HG02642 (cell line): ENCODE results near the gene MOB4.
"Not testable (repeated sequence)": the region's sequence is repeated elsewhere in the genome, so short reads cannot be mapped to it uniquely, and the experiment has no call there.

Experiments
- ATAC-seq: cut with Tn5 transposase; IDR thresholded peaks from one replicate; pipeline ENCODE4 v1.9.1; 2021; ENCODE audit warnings: mild to moderate bottlenecking; ENCODE audit not compliant: unreplicated experiment, poor library complexity

The MOB4 gene

DNA sequence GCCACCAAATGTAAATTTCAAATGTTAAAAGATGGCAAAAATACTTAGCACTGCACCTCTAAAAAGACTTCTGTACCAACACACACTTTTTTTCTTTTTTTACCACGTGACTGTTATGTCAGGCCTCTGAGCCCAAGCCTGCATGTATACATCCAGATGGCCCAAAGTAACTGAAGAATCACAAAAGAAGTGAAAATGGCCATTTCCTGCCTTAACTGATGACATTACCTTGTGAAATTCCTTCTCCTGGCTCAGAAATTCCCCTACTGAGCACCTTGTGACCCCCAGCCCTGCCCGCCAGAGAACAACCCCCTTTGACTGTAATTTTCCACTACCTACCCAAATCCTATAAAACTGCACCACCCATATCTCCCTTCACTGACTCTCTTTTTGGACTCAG lies 62.4 kb downstream of the MOB4 start:
- not testable (repeated sequence) for ATAC-seq

DNA sequence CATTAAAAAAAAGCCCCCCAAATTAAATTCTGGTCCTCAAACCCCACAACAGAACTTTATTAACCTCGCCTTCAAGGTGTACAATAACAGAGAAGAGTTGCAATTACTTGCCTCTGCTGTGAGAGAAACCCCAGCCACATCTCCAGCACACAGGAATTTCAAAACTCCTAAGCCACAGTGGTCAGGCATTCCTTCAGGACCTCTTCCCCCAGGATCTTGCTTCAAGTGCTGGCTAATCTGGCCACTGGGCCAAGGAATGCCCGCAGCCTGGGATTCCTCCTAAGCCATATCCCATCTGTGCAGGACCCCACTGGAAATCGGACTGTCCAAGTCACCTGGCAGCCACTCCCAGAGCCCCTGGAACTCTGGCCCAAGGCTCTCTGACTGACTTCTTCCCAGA lies 64.3 kb downstream of the MOB4 start:
- not testable (repeated sequence) for ATAC-seq

DNA sequence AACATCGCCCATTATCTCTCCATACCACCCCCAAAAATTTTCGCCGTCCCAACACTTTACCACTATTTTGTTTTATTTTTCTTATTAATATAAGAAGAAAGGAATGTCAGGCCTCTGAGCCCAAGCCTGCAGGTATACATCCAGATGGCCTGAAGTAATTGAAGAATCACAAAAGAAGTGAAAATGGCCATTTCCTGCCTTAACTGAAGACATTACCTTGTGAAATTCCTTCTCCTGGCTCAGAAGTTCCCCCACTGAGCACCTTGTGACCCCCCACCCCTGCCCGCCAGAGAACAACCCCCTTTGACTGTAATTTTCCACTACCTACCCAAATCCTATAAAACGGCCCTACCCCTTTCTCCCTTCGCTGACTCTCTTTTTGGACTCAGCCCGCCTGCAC lies 71.4 kb downstream of the MOB4 start:
- ATAC-seq = not testable (repeated sequence)

DNA sequence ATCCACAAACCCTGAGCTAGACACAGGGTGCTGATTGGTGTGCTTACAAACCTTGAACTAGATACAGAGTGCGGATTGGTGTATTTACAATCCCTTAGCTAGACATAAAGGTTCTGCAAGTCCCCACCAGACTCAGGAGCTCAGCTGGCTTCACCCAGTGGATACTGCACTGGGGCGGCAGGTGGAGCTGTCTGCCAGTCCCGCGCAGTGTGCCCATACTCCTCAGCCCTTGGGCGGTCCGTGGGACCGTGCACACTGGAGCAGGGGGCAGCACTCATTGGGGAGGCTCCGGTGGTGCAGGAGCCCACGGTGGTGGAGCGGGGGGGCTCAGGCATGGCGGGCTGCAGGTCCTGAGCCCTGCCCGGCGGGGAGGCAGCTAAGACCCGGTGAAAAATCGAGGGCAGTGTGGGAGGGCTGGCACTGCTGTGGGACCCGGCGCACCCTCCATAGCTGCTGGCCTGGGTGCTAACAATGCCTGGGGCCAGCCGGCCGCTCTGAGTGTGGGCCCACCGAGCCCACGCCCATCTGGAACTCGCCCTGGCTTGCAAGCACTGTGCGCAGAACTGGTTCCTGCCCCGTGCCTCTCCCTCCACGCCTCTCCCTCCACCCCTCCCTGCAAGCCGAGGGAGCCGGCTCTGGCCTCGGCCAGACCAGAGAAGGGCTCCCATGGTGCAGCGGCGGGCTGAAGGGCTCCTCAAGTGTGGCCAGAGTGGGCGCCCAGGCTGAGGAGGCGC lies 75.6 kb downstream of the MOB4 start:
- no peak for ATAC-seq

DNA sequence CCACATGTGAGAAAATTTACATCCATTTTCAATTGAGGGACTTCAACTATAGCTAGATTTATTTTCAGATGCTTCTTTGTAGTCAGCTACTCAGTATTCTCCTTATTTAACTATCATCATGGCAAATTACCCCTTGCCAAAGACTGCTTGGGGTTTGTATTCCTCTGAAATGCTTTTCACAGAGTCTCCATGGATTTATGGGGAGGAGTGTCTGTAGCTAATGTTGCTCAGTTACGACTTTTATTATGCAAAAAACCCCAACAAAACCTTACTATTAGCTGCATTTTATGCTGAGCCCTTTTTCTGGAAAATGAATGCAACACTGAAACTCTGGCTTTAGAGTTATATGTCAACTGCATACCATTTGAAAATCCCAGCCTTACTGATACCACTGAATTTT lies 80.9 kb downstream of the MOB4 start:
- no peak for ATAC-seq

DNA sequence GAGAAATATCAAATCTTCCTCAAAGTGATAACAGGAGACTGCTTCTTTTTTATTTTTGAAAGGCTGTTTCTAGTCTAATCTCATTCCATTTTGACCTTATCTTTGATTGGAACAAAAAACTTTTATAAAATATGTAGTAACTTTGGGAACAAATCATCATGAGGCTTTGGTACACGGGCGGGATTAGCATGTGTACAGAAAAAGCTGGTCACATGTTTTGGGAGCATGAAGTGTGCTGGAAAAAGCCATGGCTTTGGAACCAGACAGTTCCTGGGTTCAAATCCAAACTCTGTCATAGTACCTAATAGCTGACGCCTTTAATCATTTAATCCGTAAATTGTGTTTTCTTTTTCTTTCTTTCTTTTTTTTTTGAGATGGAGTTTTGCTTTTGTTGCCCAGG lies 81.3 kb downstream of the MOB4 start:
- ATAC-seq = no peak

DNA sequence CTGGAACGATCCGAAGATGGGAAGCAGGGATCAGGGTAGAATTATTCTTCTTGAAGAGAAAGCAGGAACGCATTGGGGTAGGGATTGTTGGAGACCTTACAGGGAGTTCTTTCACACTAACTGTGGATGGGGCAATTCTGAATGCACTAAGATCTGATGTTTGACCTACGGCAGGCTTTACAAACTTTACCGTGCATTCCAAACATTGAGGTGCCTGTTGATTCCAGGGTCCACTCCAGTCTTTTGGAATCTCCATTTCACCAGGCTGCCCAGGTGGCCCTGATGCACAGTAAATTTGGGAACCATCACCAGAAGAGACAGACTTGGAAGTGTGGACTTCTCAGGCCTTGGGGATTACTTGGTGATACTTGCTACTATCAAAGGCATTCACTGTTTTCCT lies 82.6 kb downstream of the MOB4 start:
- no peak for ATAC-seq

DNA sequence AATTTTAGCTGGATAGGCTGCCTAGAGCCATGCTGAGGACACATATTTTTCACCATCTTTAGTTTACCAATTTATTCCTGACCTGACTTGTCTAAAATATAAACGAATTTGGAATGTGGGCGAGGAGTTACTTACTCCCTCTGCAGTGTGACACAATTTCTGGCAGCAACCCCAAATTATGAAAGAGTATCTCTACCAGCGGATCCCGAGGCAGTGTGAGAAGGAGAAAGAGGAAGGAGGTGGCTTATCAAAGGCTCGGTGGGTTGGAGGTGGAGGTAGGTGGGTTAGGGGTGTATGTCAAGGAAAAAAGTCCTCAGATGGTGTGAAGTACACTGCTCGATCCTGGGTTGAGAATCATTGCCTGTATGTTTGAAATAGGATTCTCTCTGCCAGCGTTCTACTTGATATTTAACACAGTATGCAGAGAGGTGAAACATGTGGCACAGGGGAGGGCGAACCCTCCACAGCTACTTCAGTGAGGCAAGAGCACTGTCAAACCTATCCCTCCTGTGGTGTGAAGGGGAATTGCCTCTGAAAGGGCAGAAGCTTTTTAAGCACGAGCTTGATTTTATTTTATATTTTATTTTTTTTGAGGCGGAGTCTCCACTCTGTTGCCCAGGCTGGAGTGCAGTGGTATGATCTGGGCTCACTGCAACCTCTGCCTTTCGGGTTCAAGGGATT lies 83.6 kb downstream of the MOB4 start:
- peak; percentile 62 for ATAC-seq

DNA sequence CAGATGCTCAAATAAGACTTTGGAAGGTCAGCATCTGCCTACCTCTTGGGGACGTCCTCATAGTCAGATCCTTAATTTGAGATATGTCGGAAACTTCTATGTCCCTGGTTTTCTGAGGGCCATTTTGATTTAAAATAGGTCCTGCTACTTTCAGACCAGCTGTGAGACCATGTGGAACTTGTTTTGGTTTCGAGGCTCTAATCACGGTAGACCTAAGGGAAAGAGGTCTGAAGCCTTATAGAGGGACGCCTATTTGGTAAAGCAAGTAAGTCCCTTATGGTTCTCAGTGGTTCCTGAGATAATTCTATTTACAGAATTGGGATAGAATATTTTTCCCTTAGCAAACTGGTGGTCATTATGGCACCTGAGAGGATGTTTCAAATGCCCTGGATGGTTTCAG lies 84.4 kb downstream of the MOB4 start:
- no peak for ATAC-seq

DNA sequence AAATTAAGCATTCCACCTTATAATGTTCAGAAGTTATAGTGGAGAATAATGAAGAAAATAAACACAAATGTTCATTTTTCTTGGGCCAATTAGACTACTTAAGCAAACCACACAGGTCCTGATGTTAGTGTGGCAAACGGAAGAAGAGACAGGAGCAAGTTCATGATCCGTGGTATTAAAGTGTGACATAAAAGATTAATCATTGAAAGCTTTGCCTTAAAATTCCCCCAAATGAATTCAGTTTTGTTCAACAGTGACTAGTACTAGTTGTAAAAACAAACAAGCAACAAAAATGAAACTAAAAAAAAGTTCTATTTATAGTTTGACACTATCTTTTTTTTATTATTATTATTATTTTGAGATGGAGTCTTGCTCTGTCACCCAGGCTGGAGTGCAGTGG lies 85.9 kb downstream of the MOB4 start:
- no peak for ATAC-seq
